IMR-90 (cell line): Measurements from ENCODE around the gene SLC12A1. TPM values are rescaled to one million over a fixed set of nuclear protein-coding genes. Genes with fewer than 3 reads are reported as not detected.

Experiments
- ATAC-seq: fragments of 200-7000 bp; cut with Tn5 transposase; 2 replicates; pipeline ENCODE4 v1.9.1; 2020; ENCODE audit warnings: low read depth, mild to moderate bottlenecking, moderate library complexity
- BruUV-seq: library from RNA; stranded (reverse); fragments of 400-500 nt; replicated peaks from 2 replicates; lab custom pipeline; 2021; lab: Mats Ljungman, UMichigan
- CTCF ChIA-PET: fragments of 300-600 bp; formaldehyde crosslinking; extraction: SDS; loops from one replicate; lab custom pipeline; 2021; ENCODE audit warnings: antibody characterized with exemption; lab: Yijun Ruan, JAX
- POLR2A ChIA-PET: fragments of 300-600 bp; sonication (Branson Sonifier 250); formaldehyde crosslinking; loops from one replicate; lab custom pipeline; 2022; ENCODE audit warnings: antibody characterized with exemption; ENCODE audit not compliant: unreplicated experiment; lab: Charles Lee
- DNase-seq: peaks from one replicate; pipeline ENCODE4 v3.0.0; 2013
- H2AFZ ChIP-seq: replicated peaks from 2 replicates; pipeline ENCODE3; 2013; ENCODE audit warnings: low read length, mild to moderate bottlenecking; ENCODE audit not compliant: poor library complexity
- H2AK5ac ChIP-seq: 2 replicates; pipeline ENCODE4 v1.6.1; 2013; ENCODE audit warnings: low read depth, low read length, inconsistent platforms
- H2AK9ac ChIP-seq: replicated peaks from 2 replicates; pipeline ENCODE3; 2013; ENCODE audit warnings: mild to moderate bottlenecking, low read depth, low read length, moderate library complexity; ENCODE audit not compliant: poor library complexity
- H2BK120ac ChIP-seq: 2 replicates; pipeline ENCODE4 v1.6.1; 2013; ENCODE audit warnings: low read depth, low read length, inconsistent platforms
- H2BK15ac ChIP-seq: 3 replicates; pipeline ENCODE4 v1.6.1; 2013; ENCODE audit warnings: low read depth, low read length, inconsistent platforms
- H2BK20ac ChIP-seq: 2 replicates; pipeline ENCODE4 v1.6.1; 2013; ENCODE audit warnings: low read depth, mild to moderate bottlenecking, inconsistent platforms, low read length, moderate library complexity
- H2BK5ac ChIP-seq: 2 replicates; pipeline ENCODE4 v1.6.1; 2013; ENCODE audit warnings: mild to moderate bottlenecking, low read depth, low read length, inconsistent platforms; ENCODE audit not compliant: poor library complexity, severe bottlenecking
- H3K14ac ChIP-seq: replicated peaks from 2 replicates; pipeline ENCODE4 v1.6.1; 2013; ENCODE audit warnings: low read depth, low read length, inconsistent platforms
- H3K18ac ChIP-seq: 2 replicates; pipeline ENCODE4 v1.6.1; 2013; ENCODE audit warnings: low read depth, low read length, control low read depth
- H3K23ac ChIP-seq: 2 replicates; pipeline ENCODE4 v1.6.1; 2013; ENCODE audit warnings: low read depth, low read length, inconsistent platforms
- H3K27ac ChIP-seq: 2 replicates; pipeline ENCODE4 v1.5.1; 2013; ENCODE audit warnings: mild to moderate bottlenecking, control low read depth, low read length; ENCODE audit not compliant: insufficient read depth
- H3K27me3 ChIP-seq: 2 replicates; pipeline ENCODE4 v1.6.1; 2013; ENCODE audit warnings: low read length; ENCODE audit not compliant: control insufficient read depth, insufficient read depth
- H3K36me3 ChIP-seq: 2 replicates; pipeline ENCODE4 v1.6.1; 2013; ENCODE audit warnings: low read length, mixed read lengths; ENCODE audit not compliant: control insufficient read depth, insufficient read depth
- H3K4ac ChIP-seq: 2 replicates; pipeline ENCODE4 v1.6.1; 2013; ENCODE audit warnings: low read depth, low read length, inconsistent platforms
- H3K4me1 ChIP-seq: 2 replicates; pipeline ENCODE4 v1.6.1; 2013; ENCODE audit warnings: low read length, mixed read lengths; ENCODE audit not compliant: control insufficient read depth, insufficient read depth
- H3K4me2 ChIP-seq: 2 replicates; pipeline ENCODE4 v1.6.1; 2013; ENCODE audit warnings: low read depth, mild to moderate bottlenecking, control low read depth, low read length, moderate library complexity
- H3K4me3 ChIP-seq: 2 replicates; pipeline ENCODE4 v1.5.1; 2013; ENCODE audit warnings: low read depth, mild to moderate bottlenecking, control low read depth, low read length, moderate library complexity; ENCODE audit not compliant: insufficient read depth
- H3K56ac ChIP-seq: 2 replicates; pipeline ENCODE4 v1.6.1; 2013; ENCODE audit warnings: low read length, inconsistent platforms; ENCODE audit not compliant: insufficient read depth; ENCODE audit errors: extremely low read depth
- H3K79me1 ChIP-seq, 2 experiments: 2 replicates each; pipeline ENCODE4 v1.6.1; 2013; ENCODE audit warnings: low read length in 2 of 2, inconsistent platforms in 1 of 2, low read depth in 1 of 2
- H3K9ac ChIP-seq: 2 replicates; pipeline ENCODE4 v1.6.1; 2013; ENCODE audit warnings: low read depth, low read length, control low read depth
- H3K9me1 ChIP-seq: 2 replicates; pipeline ENCODE4 v1.6.1; 2013; ENCODE audit warnings: low read length, inconsistent platforms; ENCODE audit not compliant: insufficient read depth
- H3K9me3 ChIP-seq: 2 replicates; pipeline ENCODE4 v1.6.1; 2013; ENCODE audit warnings: low read length; ENCODE audit not compliant: control insufficient read depth, insufficient read depth
- H4K20me1 ChIP-seq: 2 replicates; pipeline ENCODE4 v1.6.1; 2013; ENCODE audit warnings: low read length, inconsistent platforms; ENCODE audit not compliant: insufficient read depth
- H4K5ac ChIP-seq: 2 replicates; pipeline ENCODE4 v1.6.1; 2013; ENCODE audit warnings: mild to moderate bottlenecking, low read depth, low read length, control low read depth
- H4K8ac ChIP-seq, 2 experiments: 2 replicates each; pipeline ENCODE4 v1.6.1; 2013; ENCODE audit warnings: low read depth in 2 of 2, low read length in 2 of 2, control low read depth in 1 of 2, inconsistent platforms in 1 of 2
- H4K91ac ChIP-seq: 2 replicates; pipeline ENCODE4 v1.6.1; 2013; ENCODE audit warnings: low read depth, low read length, inconsistent platforms; ENCODE audit not compliant: insufficient read depth
- BHLHE40 ChIP-seq: fragments of 150-350 bp; IDR thresholded peaks from 2 replicates; pipeline ENCODE4 v1.6.1; 2016; ENCODE audit warnings: mild to moderate bottlenecking, low read depth, low read length
- CEBPB ChIP-seq: IDR thresholded peaks from 2 replicates; pipeline ENCODE4 v1.6.1; 2012; ENCODE audit warnings: low read depth, low read length, improper control_type of control experiment
- ELK1 ChIP-seq: fragments of 150-350 bp; IDR thresholded peaks from 2 replicates; pipeline ENCODE4 v1.6.1; 2016; ENCODE audit warnings: low read depth, mild to moderate bottlenecking, low read length, moderate library complexity, borderline replicate concordance
- MXI1 ChIP-seq: IDR thresholded peaks from 2 replicates; pipeline ENCODE4 v1.6.1; 2012; ENCODE audit warnings: low read depth, mild to moderate bottlenecking, low read length, moderate library complexity, borderline replicate concordance
- POLR2A ChIP-seq: IDR thresholded peaks from 2 replicates; pipeline ENCODE4 v1.6.1; 2012; ENCODE audit warnings: mild to moderate bottlenecking, low read depth, low read length
- RCOR1 ChIP-seq: IDR thresholded peaks from 2 replicates; pipeline ENCODE4 v1.6.1; 2012; ENCODE audit warnings: mild to moderate bottlenecking, low read length, improper control_type of control experiment; ENCODE audit not compliant: insufficient replicate concordance
- USF2 ChIP-seq: fragments of 150-350 bp; IDR thresholded peaks from 2 replicates; pipeline ENCODE4 v1.6.1; 2017; ENCODE audit warnings: mild to moderate bottlenecking, antibody characterized with exemption, low read length, low read depth
- WGBS, 2 experiments: methylation state at CpG; one replicate each; pipeline versions ENCODE4 v1.1.5 to v1.1.7; 2013; ENCODE audit warnings: missing lambda C conversion rate in 2 of 2; ENCODE audit not compliant: insufficient read length in 1 of 2; ENCODE audit errors: extremely low coverage in 2 of 2; 5-methylcytosine and 5-hydroxymethylcytosine counted together
- dilution Hi-C: fragments of 300-500 bp; cut with HindIII; formaldehyde crosslinking; loops from one replicate; pipeline ENCODE4 v1.14.3; 2018; ENCODE audit warnings: low sequenced_read_pairs; ENCODE audit not compliant: unreplicated experiment
- in situ Hi-C: fragments of 300-500 bp; cut with MboI; formaldehyde crosslinking; loops from 3 replicates; pipeline ENCODE4 v1.14.3; 2019; ENCODE audit warnings: low sequenced_read_pairs, inconsistent platforms, mixed read lengths
- intact Hi-C: fragments of 100-400 bp; cut with micrococcal nuclease; formaldehyde crosslinking; loops from 2 replicates; pipeline ENCODE4 v1.10.0; 2022
- polyA plus RNA-seq, 3 experiments: library from polyadenylated mRNA; depleted of rRNA; stranded (reverse); fragments of >200 nt; gene quantifications; 2 replicates each; pipeline ENCODE4 v1.2.3, GENCODE V29; 2012; ENCODE audit warnings: low replicate concordance in 1 of 3
- total RNA-seq: library from RNA; depleted of rRNA; stranded (reverse); fragments of >200 nt; gene quantifications from 2 replicates; pipeline ENCODE4 v1.2.3, GENCODE V29; 2012

The SLC12A1 gene
- total and polyA plus RNA-seq, 2 of the 4 experiments (the other 2 are of a cell fraction) = not detected

- no peak overlapping the region for H2AK9ac ChIP-seq
- H4K8ac ChIP-seq = no peak overlapping the region
- H3K18ac ChIP-seq = no peak overlapping the region
- no peak overlapping the region for H3K27ac ChIP-seq
- no TSS peak for BruUV-seq
- no peak overlapping the region for H2AK5ac ChIP-seq
- H3K56ac ChIP-seq = no peak overlapping the region
- H3K23ac ChIP-seq = no peak overlapping the region
- no CpG with 5 or more reads among the region's 3 CpGs for WGBS, 2 experiments
- no peak overlapping the region for H2BK15ac ChIP-seq
- no peak overlapping the region for H3K14ac ChIP-seq
- dilution Hi-C loops (no loop called here), intact Hi-C loops (no loop called here), in situ Hi-C loops (no loop called here)
- H3K36me3 ChIP-seq = no peaks in the 10 kb centered on the region
- H2BK20ac ChIP-seq = no peak overlapping the region
- H3K9ac ChIP-seq = no peak overlapping the region
- DNase-seq (no peak), ATAC-seq (no peak)
- no peak overlapping the region for H2AFZ ChIP-seq
- H3K4ac ChIP-seq = no peak overlapping the region
- no peaks in the 10 kb centered on the region for H3K9me1 ChIP-seq
- no peaks in the 10 kb centered on the region for H3K9me3 ChIP-seq
- CTCF ChIA-PET = no interaction called here
- H3K79me1 ChIP-seq = peaks cover 15 to 21% of the 10 kb centered on the region in 2 experiments
- H2BK5ac ChIP-seq = no peak overlapping the region
- H4K20me1 ChIP-seq = no peaks in the 10 kb centered on the region
- no peak overlapping the region for H2BK120ac ChIP-seq
- no peak overlapping the region for H4K91ac ChIP-seq
- no peaks in the 10 kb centered on the region; the same call in 1 of the 2 replicates for H3K4me1 ChIP-seq
- H3K27me3 ChIP-seq = no peaks in the 10 kb centered on the region
- TF ChIP-seq BHLHE40 (no peak), MXI1 (no peak), CEBPB (no peak), ELK1 (no peak), USF2 (no peak), RCOR1 (no peak), POLR2A (no peak)
- no peak overlapping the region for H3K4me3 ChIP-seq
- POLR2A ChIA-PET = no interaction called here
- H3K4me2 ChIP-seq = no peak overlapping the region
- no peak overlapping the region for H4K5ac ChIP-seq
These were observed 31.0 kb upstream of the SLC12A1 start for GRCh38 chr15:48175126-48175525.
